Esophagus squamous epithelium (tissue), 4 donors: ENCODE measurements around the gene ATP5F1D.

Source experiments
- POLR2A ChIP-seq, 4 donors: fragments of 450-650 bp; IDR thresholded peaks; one replicate each; pipeline ENCODE4 v1.6.1; 2017; ENCODE audit warnings: antibody characterized with exemption in 4 of 4, mild to moderate bottlenecking in 4 of 4, moderate library complexity in 3 of 4
- TF ChIP-seq, protein P1 (sequence below), 6 experiments: fragments of 450-650 bp in 4 of 6; fragments of 200-600 bp in 2 of 6; sonication (generic) in 2 of 6; IDR thresholded peaks; one replicate each; pipeline ENCODE4 v1.5.1; 2016 to 2019; ENCODE audit warnings: antibody characterized with exemption in 6 of 6, mild to moderate bottlenecking in 4 of 6, moderate library complexity in 4 of 6

DNA sequence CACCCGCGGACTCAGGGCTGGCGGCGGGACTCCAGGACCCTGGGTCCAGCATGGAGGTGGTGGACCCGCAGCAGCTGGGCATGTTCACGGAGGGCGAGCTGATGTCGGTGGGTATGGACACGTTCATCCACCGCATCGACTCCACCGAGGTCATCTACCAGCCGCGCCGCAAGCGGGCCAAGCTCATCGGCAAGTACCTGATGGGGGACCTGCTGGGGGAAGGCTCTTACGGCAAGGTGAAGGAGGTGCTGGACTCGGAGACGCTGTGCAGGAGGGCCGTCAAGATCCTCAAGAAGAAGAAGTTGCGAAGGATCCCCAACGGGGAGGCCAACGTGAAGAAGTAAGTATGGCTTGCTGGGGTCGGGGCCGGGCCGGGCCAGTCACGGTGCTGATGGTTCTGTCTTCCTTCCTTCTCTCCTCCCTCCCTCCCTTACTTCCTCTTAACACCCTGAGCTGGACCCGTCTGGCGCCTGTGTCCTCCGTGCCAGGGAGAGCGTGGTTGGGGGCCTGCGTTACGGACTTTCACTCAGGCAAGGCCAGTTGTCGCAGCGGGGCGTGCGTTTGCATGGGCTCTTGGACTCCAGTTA lies 34.6 kb upstream of the ATP5F1D start:
- TF ChIP-seq, protein P1, sequence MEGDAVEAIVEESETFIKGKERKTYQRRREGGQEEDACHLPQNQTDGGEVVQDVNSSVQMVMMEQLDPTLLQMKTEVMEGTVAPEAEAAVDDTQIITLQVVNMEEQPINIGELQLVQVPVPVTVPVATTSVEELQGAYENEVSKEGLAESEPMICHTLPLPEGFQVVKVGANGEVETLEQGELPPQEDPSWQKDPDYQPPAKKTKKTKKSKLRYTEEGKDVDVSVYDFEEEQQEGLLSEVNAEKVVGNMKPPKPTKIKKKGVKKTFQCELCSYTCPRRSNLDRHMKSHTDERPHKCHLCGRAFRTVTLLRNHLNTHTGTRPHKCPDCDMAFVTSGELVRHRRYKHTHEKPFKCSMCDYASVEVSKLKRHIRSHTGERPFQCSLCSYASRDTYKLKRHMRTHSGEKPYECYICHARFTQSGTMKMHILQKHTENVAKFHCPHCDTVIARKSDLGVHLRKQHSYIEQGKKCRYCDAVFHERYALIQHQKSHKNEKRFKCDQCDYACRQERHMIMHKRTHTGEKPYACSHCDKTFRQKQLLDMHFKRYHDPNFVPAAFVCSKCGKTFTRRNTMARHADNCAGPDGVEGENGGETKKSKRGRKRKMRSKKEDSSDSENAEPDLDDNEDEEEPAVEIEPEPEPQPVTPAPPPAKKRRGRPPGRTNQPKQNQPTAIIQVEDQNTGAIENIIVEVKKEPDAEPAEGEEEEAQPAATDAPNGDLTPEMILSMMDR (IDR thresholded peaks at IDR 0.05) = no peak
- TF ChIP-seq POLR2A (IDR thresholded peaks at IDR 0.05) = no peak
